ENCODE results near the gene CTXN1.
"Not testable (repeated sequence)": the region's sequence is repeated elsewhere in the genome, so short reads cannot be mapped to it uniquely, and the experiment has no call there.

Gene CTXN1

GRCh38 chr19:7926021-7926726 is at the start of gene CTXN1:
Gene CTXN1, minus strand, starts transcription at chr19:7926135. Its CDS starts 597 bp downstream, at chr19:7925538.
- peak; percentile 85 for DNase-seq

- DNase-seq = no peak
These were observed 49.1 kb upstream of the CTXN1 start for GRCh38 chr19:7975037-7975436.

- DNase-seq = no peak
These were observed 47.9 kb upstream of the CTXN1 start for GRCh38 chr19:7973883-7974282.

- no peak for DNase-seq
These were observed 45.9 kb upstream of the CTXN1 start for GRCh38 chr19:7971553-7972520.

GRCh38 chr19:7970716-7971448 is 44.9 kb upstream of the CTXN1 start:
- no peak for DNase-seq

- DNase-seq = no peak
These were observed 43.6 kb upstream of the CTXN1 start for GRCh38 chr19:7969555-7969939.

GRCh38 chr19:7968796-7969554 is 43.0 kb upstream of the CTXN1 start:
- DNase-seq = no peak

- DNase-seq = no peak
These were observed 42.3 kb upstream of the CTXN1 start for GRCh38 chr19:7968008-7968795.

- DNase-seq = no peak
These were observed 40.2 kb upstream of the CTXN1 start for GRCh38 chr19:7965921-7966665.

- DNase-seq = no peak
These were observed 39.4 kb upstream of the CTXN1 start for GRCh38 chr19:7965259-7965841.

- DNase-seq = no peak
These were observed 37.6 kb upstream of the CTXN1 start for GRCh38 chr19:7963566-7963965.

GRCh38 chr19:7962644-7963268 is 36.8 kb upstream of the CTXN1 start:
- no peak for DNase-seq

- DNase-seq = no peak
These were observed 36.1 kb upstream of the CTXN1 start for GRCh38 chr19:7961920-7962626.

GRCh38 chr19:7961082-7961481 is 35.1 kb upstream of the CTXN1 start:
- not testable (repeated sequence) for DNase-seq

- DNase-seq = no peak
These were observed 33.3 kb upstream of the CTXN1 start for GRCh38 chr19:7959211-7959610.

GRCh38 chr19:7955696-7956095 is 29.8 kb upstream of the CTXN1 start:
- DNase-seq = no peak

GRCh38 chr19:7953576-7953975 is 27.6 kb upstream of the CTXN1 start:
- DNase-seq = no peak

GRCh38 chr19:7953060-7953459 is 27.1 kb upstream of the CTXN1 start:
- no peak for DNase-seq

GRCh38 chr19:7947939-7948338 is 22.0 kb upstream of the CTXN1 start:
- DNase-seq = no peak
